Fibroblast of the aortic adventitia (primary cell): Measurements from ENCODE around the gene SPINK1. TPM values are rescaled to one million over a fixed set of nuclear protein-coding genes. Genes with fewer than 3 reads are reported as not detected.
"Not testable (repeated sequence)": the region's sequence is repeated elsewhere in the genome, so short reads cannot be mapped to it uniquely, and the experiment has no call there.

Experiments
- DNase-seq: peaks from one replicate; pipeline ENCODE4 v3.0.0-alpha.2; 2010; ENCODE audit warnings: low read depth
- H3K4me3 ChIP-seq: 2 replicates; pipeline ENCODE4 v1.5.1; 2011; ENCODE audit warnings: low read depth, mild to moderate bottlenecking, control low read depth, low read length, moderate library complexity
- CTCF ChIP-seq: IDR thresholded peaks from 2 replicates; pipeline ENCODE4 v1.5.1; 2011; ENCODE audit warnings: mild to moderate bottlenecking, low read length, control low read depth, inconsistent platforms; ENCODE audit not compliant: insufficient read depth
- total RNA-seq: library from RNA; depleted of rRNA; stranded (reverse); fragments of >200 nt; gene quantifications from 2 replicates; pipeline ENCODE4 v1.2.3, GENCODE V29; 2012; ENCODE audit warnings: low replicate concordance

The SPINK1 gene
- total RNA-seq, 1 donor, result not detected

- H3K4me3 ChIP-seq, result no peak overlapping the region
- TF ChIP-seq CTCF, result no peak
- no peak for DNase-seq
Measured at GRCh38 chr5:147874910-147875367, 43.5 kb upstream of the SPINK1 start.

- not testable (repeated sequence) for DNase-seq, H3K4me3 ChIP-seq
Measured at GRCh38 chr5:147874118-147874875, 42.8 kb upstream of the SPINK1 start.

GRCh38 chr5:147872744-147873435 lies 41.4 kb upstream of the SPINK1 start:
- not testable (repeated sequence) for H3K4me3 ChIP-seq, DNase-seq

- DNase-seq, H3K4me3 ChIP-seq: not testable (repeated sequence)
Measured at GRCh38 chr5:147871980-147872549, 40.6 kb upstream of the SPINK1 start.

- not testable (repeated sequence) for DNase-seq, H3K4me3 ChIP-seq
Measured at GRCh38 chr5:147869892-147870291, 38.4 kb upstream of the SPINK1 start.

- no peak for TF ChIP-seq CTCF
- DNase-seq, result no peak
- no peak overlapping the region for H3K4me3 ChIP-seq
Measured at GRCh38 chr5:147869112-147869511, 37.6 kb upstream of the SPINK1 start.

GRCh38 chr5:147863454-147864158 lies 32.1 kb upstream of the SPINK1 start:
- DNase-seq, result no peak
- no peak overlapping the region for H3K4me3 ChIP-seq
- TF ChIP-seq CTCF, result no peak

GRCh38 chr5:147860641-147861025 lies 29.2 kb upstream of the SPINK1 start:
- no peak for TF ChIP-seq CTCF
- no peak overlapping the region for H3K4me3 ChIP-seq
- DNase-seq, result no peak
